GM18868 (cell line): ENCODE measurements around the gene DDX51.

Experiments
- ATAC-seq: cut with Tn5 transposase; IDR thresholded peaks from one replicate; pipeline ENCODE4 v1.9.1; 2021; ENCODE audit warnings: mild to moderate bottlenecking, moderate library complexity; ENCODE audit not compliant: unreplicated experiment

Gene DDX51

GRCh38 chr12:132089407-132089910 is 54.7 kb downstream of the DDX51 start:
- ATAC-seq: no peak
